COLO668 (cell line): ENCODE measurements around the gene SLC50A1.
A peak's percentile ranks its signal among the peaks of the same experiment; 100 is the strongest.
"Not testable (repeated sequence)": the region's sequence is repeated elsewhere in the genome, so short reads cannot be mapped to it uniquely, and the experiment has no call there.

ENCODE experiments used
- DNase-seq: peaks from one replicate; lab custom pipeline; 2025; ENCODE audit not compliant: unreplicated experiment; lab: John Stamatoyannopoulos, UW

Gene SLC50A1

GRCh38 chr1:155134322-155134721 is 1.3 kb upstream of the SLC50A1 start:
- no peak for DNase-seq

- peak; percentile 85 for DNase-seq
Observed at GRCh38 chr1:155134880-155135414, 705 bp upstream of the SLC50A1 start.

- no peak for DNase-seq
Observed at GRCh38 chr1:155136748-155137147, 1.1 kb downstream of the SLC50A1 start.

GRCh38 chr1:155137154-155137949 is 1.7 kb downstream of the SLC50A1 start:
- DNase-seq: no peak

- DNase-seq: peak; percentile 95
Observed at GRCh38 chr1:155139895-155140629, 4.4 kb downstream of the SLC50A1 start, which contains the start of gene DPM3. Gene DPM3 (minus strand): TSS chr1:155140531. CDS start chr1:155140240, 291 bp downstream.

- no peak for DNase-seq
Observed at GRCh38 chr1:155140630-155140953, 4.9 kb downstream of the SLC50A1 start.

- no peak for DNase-seq
Observed at GRCh38 chr1:155141749-155142148, 6.1 kb downstream of the SLC50A1 start.

GRCh38 chr1:155145491-155145890 is 9.8 kb downstream of the SLC50A1 start:
- no peak for DNase-seq

- not testable (repeated sequence) for DNase-seq
Observed at GRCh38 chr1:155155996-155156643, 20.5 kb downstream of the SLC50A1 start.

GRCh38 chr1:155158991-155159390 is 23.3 kb downstream of the SLC50A1 start:
- no peak for DNase-seq

- DNase-seq: no peak
Observed at GRCh38 chr1:155160128-155160527, 24.5 kb downstream of the SLC50A1 start.

- DNase-seq: not testable (repeated sequence)
Observed at GRCh38 chr1:155162631-155163030, 27.0 kb downstream of the SLC50A1 start.

GRCh38 chr1:155163785-155164184 is 28.1 kb downstream of the SLC50A1 start:
- DNase-seq: not testable (repeated sequence)

GRCh38 chr1:155164625-155165024 is 29.0 kb downstream of the SLC50A1 start:
- DNase-seq: not testable (repeated sequence)

- DNase-seq: no peak
Observed at GRCh38 chr1:155166051-155166470, 30.4 kb downstream of the SLC50A1 start.

GRCh38 chr1:155166471-155167165 is 31.0 kb downstream of the SLC50A1 start:
- peak; percentile 31 for DNase-seq

- DNase-seq: peak; percentile 92
Observed at GRCh38 chr1:155167166-155168104, 31.8 kb downstream of the SLC50A1 start.

GRCh38 chr1:155168105-155168445 is 32.4 kb downstream of the SLC50A1 start:
- DNase-seq: not testable (repeated sequence)

- no peak for DNase-seq
Observed at GRCh38 chr1:155168456-155169210, 33.0 kb downstream of the SLC50A1 start.
